HT1080 (cell line): ENCODE data around the gene BPIFA2. TPM values are rescaled to one million over a fixed set of nuclear protein-coding genes. Genes with fewer than 3 reads are reported as not detected.
"Not testable (repeated sequence)": the region's sequence is repeated elsewhere in the genome, so short reads cannot be mapped to it uniquely, and the experiment has no call there.

Experiments
- DNase-seq: peaks from one replicate; pipeline ENCODE4 v3.0.0-alpha.2; 2015; ENCODE audit warnings: low read depth
- polyA plus RNA-seq, 2 experiments: library from polyadenylated mRNA; depleted of rRNA; stranded (reverse); fragments of >200 nt; gene quantifications; 2 replicates each; pipeline ENCODE4 v1.2.3, GENCODE V29; 2015
- total RNA-seq: library from RNA; depleted of rRNA; stranded (reverse); fragments of >200 nt; shearing (Covaris generic); gene quantifications from 2 replicates; pipeline ENCODE4 v1.2.3, GENCODE V29; 2014; rRNA removed

Gene BPIFA2
- not detected in 2 replicates for total RNA-seq
- not detected in 2 replicates for polyA plus RNA-seq (2015; cell fraction: cytosol; rRNA removed)
- not detected in 2 replicates for polyA plus RNA-seq (2015; cell fraction: nucleus; rRNA removed)

DNA sequence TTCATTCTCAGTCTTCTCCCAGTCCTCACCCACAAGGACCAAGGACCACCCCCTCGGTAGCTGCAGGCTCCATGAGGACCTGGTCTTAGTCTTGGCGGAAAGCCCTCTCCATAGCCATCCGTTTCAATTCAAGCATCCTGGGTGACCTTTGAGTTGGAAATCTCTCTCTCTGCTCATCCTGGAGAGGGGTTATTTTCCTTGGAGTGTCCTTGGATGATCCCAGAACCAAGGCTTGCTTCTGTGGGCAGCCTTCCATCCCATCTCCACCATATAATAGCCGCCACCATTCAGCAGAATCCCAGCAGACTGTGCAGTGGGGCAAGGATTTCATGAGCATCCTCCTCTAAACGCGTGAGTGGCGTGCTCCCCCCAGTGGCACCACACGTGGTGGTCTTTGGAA is at the start of gene BPIFA2:
BPIFA2 (plus strand) TSS at position 301 of the 400 bp plus-strand sequence. CDS start 987 bp downstream, outside the sequence.
- DNase-seq = no peak

- peak; percentile 56 for DNase-seq
Measured at GRCh38 chr20:33119725-33120720, 47.9 kb upstream of the BPIFA2 start.

DNA sequence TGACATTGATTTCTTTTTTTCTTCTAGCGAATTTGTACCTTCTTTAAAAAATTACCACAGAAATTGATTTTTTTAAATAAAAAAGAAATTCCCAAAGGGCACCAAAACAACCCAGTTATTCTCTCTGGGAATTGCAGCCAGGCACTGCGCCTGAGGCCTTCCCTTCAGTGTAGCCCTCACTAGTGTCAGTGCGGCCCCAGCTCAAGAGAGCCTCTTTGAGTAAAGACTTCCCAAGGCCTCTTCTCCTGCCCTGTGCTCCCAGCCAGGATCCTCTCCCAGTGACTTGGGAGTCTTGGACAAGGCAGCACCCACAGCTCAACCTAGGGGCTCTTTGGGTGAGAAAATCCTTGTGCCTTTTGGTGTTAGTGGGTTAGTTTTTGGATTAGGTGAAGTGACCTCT is 47.0 kb upstream of the BPIFA2 start:
- no peak for DNase-seq

GRCh38 chr20:33122297-33122696 is 45.7 kb upstream of the BPIFA2 start:
- not testable (repeated sequence) for DNase-seq

GRCh38 chr20:33124261-33124660 is 43.7 kb upstream of the BPIFA2 start:
- DNase-seq = no peak

DNA sequence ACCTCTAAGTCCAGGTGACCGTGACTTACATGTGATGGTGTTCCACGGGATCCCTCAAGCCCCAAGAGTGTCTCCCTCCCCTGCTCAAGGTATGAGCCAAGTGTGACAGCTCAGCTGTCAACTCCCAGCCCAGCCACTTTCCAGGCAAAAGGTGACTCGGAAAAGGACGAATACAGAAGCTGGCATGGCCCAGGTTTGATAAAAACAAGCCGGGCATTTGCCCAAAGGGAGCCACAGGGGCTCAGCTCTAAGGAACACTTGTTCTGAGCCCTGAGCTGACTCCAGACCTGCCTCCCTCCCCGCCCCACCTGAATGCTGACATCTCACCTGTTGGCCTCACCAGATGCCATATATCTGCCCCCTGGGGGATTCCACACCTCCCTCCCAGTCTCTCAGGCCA is 43.0 kb upstream of the BPIFA2 start:
- no peak for DNase-seq

GRCh38 chr20:33125983-33126382 is 42.0 kb upstream of the BPIFA2 start:
- no peak for DNase-seq

- DNase-seq = no peak
Measured at GRCh38 chr20:33127422-33128097, 40.4 kb upstream of the BPIFA2 start.

DNA sequence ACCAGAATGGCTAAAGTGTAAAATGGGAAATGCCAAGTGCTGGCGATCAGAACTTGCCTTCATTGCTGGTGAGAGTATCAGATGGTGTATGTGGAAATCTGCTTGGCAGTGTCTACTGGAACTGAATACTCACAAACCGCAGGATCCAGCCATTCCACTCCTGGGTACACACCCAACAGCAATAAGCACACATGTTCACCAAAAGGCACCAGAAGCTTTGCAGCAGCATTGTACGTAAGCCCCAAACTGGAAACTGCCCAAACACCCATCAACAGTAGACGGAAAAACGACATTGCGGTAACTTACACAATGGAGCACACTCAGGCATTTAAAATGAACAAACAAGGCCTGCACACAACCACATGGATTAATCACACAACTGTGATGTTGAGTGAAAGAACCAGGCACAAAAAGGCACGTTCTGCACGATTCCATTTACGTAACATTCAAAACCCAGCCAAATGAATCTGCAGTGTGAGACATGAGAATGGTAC is 37.3 kb upstream of the BPIFA2 start:
- DNase-seq = peak; percentile 27

DNA sequence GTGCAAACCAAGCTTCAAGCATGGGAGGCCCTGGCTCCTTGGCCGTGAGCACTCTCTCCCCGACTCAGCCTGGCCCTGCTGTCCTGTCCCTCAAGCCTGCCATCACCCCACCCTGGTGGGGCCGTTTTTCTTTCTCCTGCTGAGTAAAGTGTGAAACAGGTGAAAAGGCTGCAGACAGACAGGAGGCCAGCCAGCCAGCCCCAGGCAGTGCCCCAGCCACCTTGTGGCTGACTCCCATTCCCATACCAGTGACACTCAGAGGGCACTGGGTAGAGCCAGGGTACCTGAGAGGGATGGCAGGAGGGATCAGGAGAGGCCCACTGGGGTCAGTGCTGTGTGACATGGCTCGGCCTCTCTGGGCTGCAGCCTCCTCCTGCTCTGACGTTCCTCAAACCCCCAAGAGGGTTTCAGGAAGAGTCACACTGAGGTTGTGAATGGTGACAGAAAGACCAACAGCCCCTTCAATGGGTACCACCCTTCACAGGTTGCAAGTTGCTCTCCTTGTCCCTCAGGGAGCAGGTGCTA is 35.9 kb upstream of the BPIFA2 start:
- DNase-seq = no peak

DNA sequence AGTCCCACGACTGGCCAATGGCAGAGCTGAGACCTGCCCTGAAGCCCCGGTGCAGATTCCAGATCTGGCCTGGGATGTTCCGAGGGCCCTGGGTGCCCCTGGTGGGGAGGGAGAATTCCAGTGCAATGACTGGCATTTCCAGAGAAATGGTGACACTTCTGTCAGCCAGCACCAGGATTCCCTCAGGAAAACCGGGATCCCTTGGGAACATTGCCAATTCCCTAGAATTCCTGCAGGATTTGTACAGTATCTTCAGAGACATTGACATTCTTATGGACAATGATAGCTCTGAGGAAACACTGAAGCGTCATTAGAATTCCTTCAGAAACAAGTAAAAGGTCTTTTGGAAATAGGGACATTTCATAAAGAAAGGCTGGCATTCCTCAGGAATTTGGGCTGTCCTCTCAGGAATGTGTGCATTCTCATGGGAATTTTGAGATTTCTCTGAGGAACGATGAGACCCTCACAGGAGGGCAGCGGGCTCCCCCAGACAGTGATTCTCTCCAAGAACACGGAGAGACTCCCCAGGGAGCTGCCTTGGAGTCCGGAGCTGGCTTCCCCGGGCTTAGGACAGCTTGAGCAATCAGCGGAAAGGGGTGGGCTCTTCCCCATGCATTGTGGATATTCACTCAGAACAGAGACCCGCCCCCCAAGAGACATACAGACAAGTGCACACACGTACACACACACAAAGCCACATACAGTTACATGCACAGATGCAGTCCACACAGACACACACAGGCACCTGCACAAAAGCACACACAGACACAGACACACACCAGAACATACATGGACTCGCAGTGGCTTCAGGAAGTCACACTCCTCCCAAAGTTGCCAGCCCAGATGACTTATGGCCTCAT is 35.2 kb upstream of the BPIFA2 start:
- no peak for DNase-seq

- no peak for DNase-seq
Measured at GRCh38 chr20:33133373-33133941, 34.5 kb upstream of the BPIFA2 start.

DNA sequence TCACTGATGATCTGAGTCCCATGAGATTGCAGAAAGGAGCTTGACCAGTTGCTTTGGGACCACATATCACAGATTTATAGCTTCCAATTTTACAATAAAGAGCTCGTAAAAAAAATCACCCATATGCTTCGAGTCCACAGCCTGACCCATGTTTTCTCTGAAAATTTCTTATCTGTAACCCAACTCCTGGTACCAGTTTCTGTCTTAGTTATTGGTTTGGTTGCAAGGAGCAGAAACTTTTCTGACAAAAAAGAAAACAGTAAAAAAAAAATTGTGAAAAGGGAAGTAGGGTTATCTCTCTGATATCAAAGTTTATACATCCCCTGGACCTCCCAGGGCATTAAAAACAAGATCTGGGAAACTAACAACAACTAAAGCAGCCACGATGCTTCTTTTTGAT is 30.8 kb upstream of the BPIFA2 start:
- DNase-seq = no peak

DNA sequence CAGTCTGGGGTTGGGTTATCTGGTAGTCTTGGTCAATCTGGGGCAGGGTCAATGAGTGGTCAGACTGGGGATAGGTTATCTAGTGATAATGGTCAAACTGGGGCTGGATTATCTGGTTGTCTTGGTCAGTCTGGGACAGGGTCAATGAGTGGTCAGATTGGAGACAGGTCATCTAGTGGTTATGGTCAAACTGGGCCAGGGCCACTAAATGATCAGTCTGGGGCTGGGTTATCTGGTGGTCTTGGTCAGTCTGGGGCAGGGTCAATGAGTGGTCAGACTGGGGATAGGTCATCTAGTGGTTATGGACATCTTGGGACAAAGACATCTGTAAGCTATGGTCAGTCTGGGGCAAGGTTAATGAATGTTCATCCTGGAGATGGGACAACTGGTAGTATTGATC is 28.5 kb upstream of the BPIFA2 start:
- DNase-seq = no peak

GRCh38 chr20:33145521-33145920 is 22.4 kb upstream of the BPIFA2 start:
- no peak for DNase-seq

DNA sequence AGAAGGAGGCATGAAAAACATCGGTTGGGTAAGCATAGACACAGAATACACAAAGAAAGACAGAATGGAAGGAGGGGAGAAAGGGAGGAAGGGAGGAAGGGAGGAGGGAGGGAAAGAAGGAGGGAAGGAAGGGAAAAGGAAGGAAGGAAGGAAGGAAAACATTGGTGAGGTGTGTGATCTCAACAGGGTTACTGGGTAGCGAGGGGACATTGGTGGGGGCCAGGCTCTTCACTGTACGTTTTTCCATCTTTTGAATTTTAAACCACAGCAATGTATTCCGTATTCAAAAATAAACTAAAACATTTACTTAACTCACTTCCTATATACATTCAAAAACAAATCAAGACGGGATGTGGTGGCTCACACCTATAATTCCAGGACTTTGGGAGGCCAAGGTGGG is 20.7 kb upstream of the BPIFA2 start:
- DNase-seq = no peak

DNA sequence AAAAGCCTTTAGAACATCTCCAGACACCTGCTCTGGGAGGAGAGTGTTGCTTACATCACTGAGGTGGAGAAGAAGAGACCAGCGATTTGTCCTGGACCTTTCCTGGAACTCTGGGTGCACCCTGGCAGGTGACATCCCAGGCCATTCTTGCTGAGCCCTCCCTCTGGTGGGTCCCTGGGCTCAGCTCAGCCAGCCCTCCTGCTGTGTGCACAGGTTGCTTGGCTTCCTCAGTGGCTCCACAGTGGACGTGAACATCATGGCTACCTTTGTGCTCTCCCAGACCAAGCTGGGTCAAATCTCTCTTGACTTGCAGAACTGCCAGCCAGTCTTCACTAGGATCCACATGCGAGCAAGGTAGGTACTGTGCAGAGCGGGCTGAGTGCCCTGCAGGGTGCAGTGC is 19.9 kb upstream of the BPIFA2 start:
- DNase-seq = no peak

- no peak for DNase-seq
Measured at GRCh38 chr20:33154252-33154651, 13.7 kb upstream of the BPIFA2 start.

DNA sequence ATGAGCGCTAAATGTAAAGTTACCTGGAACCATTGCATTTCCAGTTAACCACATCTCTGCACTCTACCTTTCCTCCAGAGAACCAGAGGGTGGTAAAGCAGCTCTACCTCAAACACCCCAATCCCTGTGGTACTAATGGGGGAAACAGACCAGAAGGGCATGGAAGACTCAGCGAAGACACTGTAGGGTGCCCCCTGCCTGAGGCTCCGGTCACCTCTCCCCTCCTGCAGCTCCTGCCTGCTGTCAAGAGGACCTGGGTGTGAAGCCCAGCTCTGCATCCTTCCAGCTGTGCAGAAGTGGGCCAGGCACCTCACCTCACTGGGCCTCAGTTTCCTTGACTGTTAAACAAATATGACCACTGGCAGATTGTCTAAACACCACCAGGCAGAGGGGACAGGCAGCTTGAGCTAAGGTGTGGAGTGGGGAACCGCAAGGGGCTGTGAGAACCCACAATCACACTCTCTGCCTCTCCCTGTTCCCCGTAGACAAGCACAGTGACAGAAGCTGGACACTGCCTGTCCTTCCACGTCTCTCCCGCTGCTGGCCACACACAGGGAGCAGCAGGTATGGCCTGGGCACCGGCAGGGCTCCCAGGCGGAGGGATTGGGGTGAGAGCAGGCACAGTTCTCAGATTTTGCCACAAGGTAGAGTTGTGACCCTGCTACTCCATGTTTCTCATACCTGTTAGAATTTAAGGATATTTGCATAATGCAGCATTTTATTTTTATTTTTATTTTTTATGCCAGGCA is 9.1 kb upstream of the BPIFA2 start:
- no peak for DNase-seq

- DNase-seq = no peak
Measured at GRCh38 chr20:33159713-33160112, 8.2 kb upstream of the BPIFA2 start.
